ENCODE measurements around the gene OR6C65.
"Not testable (repeated sequence)": the region's sequence is repeated elsewhere in the genome, so short reads cannot be mapped to it uniquely, and the experiment has no call there.

Gene OR6C65

DNA sequence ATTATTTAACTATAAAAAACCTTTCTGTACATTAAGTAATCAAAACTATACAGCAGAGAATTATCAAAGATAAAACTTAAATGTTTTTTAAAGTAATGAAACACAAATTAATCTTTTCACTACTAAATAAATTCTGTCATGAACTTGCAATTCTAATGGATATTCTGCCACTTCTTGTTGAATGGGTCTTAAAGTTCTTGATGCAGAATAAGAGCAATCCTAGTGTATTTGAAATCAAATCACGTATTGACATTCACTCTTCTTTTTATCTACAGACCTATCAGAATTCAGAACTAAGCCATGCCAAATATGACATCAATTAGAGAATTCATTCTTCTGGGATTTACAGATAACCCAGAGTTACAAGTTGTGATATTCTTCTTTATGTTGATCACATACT lies at the start of gene OR6C65:
TSS of gene OR6C65 (plus strand) at position 301 of the 400 bp plus-strand sequence. CDS start at position 301, 0 bp downstream.
- no peak for DNase-seq

DNA sequence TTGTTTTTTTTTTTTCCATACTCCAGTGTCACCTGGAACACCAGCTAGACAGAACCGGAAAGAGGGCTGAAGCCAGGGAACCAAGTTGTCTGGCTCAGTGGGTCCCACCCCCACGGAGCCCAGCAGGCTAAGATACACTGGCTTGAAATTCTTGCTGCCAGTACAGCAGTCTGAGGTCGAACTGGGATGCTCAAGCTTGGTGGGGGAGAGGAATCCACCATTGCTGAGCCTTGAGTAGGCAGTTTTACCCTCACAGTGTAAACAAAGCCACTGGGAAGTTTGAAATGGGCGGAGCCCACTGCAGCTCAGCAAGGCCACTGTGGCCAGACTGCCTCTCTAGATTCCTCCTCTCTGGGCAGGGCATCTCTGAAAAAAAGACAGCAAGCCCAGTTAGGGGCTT lies 45.0 kb upstream of the OR6C65 start:
- not testable (repeated sequence) for DNase-seq

DNA sequence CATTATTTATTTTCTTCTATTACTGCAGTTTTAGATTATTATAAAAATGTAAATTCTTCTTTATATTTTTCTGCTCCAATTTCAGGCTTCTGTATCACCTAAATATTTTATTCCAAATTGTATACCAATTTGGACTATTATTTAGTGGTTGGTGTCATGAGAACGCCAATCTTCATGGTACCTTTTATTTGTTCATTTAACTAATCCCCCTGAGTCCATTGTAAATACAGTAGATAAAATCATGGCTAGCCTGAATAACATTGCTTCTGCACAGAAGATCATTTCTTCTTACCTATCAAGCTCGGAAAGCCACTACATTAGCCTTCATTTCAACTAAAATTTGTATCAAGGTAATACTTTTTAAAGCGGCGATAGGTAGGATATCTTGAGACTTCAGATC lies 37.7 kb upstream of the OR6C65 start, which contains the start of gene OR6C75:
TSS of gene OR6C75 (plus strand) at position 301 of the 400 bp plus-strand sequence. CDS start 2,136 bp downstream, outside the sequence.
- DNase-seq = no peak

DNA sequence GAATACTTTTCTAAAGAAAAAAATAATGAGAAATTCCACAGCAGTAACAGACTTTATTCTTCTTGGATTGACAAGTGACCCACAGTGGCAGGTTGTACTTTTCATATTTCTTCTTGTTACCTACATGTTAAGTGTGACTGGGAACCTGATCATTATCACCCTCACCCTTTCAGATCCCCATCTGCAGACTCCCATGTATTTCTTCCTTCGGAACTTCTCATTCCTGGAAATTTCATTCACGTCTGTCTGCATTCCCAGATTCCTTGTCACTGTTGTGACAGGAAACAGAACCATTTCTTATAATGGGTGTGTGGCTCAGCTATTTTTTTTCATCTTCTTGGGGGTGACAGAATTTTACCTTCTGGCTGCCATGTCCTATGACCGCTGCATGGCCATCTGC lies 35.2 kb upstream of the OR6C65 start:
- DNase-seq = no peak

DNA sequence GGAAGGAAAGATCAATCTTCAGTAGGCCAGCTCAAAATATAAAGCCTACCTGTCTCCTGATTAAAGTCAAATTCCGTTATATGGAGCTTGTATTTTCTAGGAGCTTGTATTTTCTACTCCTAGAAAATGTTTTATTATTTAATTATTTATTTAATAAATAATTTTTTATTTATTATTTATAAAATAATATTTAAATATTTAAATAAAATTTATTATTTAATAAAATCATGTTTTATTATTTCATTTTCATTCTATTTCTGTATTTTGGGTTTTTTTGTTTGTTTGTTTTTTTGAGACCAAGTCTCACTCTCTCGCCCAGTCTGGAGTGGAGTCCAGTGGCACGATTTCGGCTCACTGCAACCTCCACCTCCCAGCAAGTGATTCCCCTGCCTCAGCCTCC lies 27.8 kb upstream of the OR6C65 start:
- no peak for DNase-seq

DNA sequence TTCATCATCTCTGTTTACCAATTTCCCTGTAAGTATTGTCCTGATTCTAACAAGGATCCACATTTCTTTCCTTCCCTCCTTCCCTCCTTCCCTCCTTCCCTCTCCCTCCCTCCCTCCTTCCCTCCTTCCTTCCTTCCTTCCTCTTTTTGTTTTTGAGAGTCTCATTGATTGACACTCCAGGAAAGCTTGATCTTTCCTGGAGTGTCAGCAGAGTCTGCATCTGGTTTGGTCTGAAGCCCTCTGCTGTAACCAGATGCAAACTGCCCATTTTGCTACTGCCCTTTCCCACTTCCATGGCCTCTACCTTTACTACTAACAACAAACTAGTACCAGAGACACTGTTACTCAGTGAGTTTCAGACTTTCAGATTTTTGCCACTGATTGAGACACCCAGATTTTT lies 14.4 kb upstream of the OR6C65 start:
- DNase-seq = no peak

DNA sequence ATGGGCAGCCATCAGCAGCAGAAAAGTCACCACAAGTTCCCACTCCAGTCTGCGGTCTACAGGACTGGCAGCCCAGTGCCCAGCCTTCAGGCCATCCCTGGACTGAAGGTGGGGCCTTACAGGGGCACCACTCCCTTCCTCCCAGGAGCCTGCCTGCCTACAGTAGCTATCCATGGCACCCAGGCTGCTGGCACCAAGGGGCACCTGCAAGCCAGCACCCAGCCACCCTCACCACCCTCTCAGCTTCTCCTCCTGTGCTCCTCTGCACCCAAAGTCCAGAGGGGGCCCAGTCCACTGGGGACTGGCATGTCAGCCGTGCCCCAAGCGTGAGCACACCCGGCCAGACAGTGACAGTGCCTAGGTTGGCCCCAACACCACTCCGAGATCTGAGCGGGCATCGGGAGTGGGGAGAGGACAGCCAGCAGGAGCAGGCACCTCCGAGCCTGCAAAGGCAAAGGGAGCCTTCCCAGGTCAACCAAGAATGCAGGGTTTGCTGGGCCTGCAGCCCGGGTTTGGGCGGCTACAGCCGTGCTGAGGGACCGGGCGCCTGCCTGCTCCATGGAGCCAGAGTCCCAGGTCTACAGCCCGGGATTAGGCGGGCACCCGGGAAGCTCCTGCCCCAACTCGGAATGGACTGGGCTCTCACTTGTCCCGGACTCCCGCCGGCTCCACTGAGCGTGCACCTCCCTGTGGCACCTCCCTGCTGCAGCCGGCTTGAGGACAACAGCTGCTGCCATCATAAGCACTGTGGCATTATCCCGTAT lies 8.1 kb upstream of the OR6C65 start:
- no peak for DNase-seq

DNA sequence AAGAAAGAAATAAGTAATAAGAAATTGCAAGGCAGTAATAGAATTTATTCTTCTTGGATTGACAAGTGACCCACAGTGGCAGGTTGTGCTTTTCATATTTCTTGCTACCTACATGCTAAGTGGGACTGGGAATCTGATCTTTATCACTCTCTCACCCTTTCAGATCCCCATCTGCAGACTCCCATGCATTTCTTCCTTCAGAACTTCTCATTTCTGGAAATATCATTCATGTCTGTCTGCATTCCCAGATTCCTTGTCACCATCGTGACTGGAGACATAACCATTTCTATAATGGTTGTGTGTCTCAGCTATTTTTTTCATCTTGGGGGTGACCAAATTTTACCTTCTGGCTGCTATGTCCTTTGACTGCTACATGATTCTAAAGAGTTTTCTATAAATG lies 4.0 kb upstream of the OR6C65 start:
- no peak for DNase-seq

DNA sequence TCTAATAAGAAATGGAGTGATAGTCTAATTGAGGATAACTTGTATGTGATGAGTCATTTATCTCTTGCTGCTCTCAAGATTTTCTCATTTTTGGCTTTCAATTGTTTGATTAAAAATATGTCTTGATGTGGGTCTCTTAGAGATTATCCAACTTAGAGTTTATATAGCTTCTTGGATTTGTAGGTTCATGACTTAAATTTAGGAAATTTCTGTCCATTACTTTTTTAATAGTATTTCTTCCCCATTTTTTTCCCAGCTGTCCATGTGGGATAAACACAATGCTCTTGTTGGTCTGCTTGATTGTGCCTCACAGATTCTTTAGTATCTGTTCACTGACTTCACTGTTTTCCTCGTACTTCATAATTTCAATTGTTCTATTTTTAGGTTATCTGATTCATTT lies 7.5 kb downstream of the OR6C65 start:
- no peak for DNase-seq

DNA sequence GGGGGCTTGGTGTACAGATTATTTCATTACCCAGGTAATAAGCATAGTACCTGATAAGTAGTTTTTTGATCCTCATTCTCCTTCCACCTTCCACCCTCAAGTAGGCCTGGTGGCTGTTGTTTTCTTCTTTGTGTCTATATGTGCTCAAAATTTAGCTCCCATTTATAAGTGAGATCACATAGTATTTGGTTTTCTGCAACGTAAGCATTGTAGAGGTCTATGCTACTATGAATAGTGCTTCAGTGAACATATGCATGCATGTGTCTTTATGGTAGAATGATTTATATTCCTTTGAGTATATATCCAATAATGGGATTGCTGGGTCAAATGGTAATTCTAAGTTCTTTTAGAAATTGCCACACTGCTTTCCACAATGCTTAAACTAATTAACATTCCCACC lies 8.8 kb downstream of the OR6C65 start:
- not testable (repeated sequence) for DNase-seq

DNA sequence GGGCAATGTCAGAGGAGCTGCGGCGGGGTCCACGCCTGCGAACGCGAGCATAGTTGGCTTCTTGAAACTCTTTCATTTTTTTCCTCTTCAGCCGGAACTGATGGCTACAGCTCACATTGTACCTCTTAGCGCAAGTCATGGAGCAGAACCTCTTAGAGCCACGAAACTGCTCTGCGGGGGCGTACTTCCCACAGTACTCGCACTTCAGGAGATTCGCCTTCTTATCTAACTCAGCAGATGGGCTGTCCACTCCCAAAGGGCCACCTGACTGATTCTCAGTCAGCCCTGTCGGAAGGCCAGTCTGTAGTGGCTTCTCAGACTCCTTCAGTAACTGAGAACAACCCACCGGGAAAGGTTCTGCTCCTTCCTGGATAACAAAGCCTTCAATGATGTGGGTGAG lies 11.8 kb downstream of the OR6C65 start:
- not testable (repeated sequence) for DNase-seq

DNA sequence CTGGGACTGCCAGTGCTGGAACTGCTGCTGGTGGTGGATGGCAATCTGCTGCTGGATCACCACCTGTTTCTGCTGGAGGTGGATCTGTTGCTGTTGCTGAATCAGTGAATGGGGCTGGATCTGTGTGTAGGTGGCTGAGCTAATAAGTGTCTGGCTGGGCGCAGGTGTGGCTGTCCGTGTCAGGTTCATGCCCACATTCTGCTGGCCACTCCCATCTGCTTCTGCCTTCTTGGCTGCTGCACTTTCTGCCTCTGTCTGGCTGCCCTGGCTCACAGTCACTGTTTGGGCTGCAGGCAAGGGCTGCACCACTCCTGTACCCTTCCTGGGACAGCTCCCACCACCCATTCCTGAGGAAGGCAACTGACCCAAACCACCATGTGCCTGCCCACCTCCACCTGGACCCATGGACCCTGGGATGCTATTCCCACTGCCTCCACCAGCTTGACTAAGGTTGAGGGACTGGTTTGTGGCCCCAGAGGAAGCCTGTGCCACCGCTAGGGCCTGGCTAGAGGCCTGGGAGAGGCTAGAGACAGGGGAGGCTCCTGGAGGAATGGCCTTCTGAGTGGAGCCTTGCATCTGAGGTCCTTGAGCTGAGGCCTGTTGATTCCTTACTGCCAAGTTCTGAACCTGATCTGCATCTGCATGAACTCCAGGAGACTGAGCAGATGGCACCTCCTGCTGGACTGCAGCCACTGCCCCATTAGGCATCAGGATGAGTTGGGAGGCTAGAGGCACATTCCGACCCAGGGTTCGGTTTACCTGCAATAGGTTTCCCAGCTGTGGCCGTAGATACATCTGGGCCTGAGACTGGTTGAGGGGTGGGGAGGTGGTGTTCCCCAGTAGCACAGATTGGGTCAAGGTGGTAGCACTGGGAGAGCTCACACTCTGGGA lies 13.4 kb downstream of the OR6C65 start:
- DNase-seq = not testable (repeated sequence)

DNA sequence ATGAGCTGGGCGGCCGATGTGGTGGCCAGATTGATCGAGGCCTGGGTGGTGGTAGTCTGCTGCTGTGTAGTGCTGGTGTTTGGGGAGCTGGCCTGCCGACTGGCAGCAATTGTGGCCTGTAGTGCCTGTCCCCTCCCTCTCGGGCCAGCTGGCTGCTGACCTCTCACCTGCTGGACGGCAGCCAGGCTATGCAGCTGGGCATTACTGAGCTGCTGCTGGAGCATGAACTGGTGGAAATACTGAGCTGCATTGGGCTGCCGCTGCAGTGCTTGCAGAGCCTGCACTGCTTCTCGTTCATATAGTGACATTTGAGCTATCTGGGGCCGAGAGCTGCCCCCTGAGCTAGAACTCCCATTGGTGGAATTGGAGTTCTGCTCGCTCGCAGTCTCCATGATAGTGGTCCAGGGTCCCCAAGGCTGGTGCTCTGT lies 14.1 kb downstream of the OR6C65 start:
- not testable (repeated sequence) for DNase-seq

DNA sequence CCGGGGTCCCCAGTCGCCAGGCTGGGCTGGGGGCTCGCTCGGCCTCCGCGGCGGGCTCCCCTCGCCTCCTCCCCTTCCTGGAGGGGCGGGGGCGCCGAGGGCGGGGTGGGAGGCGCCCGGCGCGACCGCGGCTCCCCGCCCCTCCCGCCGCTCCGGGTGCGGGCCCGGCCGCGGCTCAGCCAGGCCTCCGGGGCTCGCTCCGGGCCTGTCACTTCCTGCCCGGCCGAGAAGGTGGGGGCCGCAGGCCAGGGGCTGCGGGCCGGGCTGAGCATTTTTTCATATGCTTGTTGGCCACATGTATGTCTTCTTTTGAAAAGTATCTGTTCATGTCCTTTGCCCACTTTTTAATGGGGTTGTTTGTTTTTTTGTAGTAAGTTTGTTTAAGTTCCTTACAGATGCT lies 14.6 kb downstream of the OR6C65 start:
- not testable (repeated sequence) for DNase-seq

DNA sequence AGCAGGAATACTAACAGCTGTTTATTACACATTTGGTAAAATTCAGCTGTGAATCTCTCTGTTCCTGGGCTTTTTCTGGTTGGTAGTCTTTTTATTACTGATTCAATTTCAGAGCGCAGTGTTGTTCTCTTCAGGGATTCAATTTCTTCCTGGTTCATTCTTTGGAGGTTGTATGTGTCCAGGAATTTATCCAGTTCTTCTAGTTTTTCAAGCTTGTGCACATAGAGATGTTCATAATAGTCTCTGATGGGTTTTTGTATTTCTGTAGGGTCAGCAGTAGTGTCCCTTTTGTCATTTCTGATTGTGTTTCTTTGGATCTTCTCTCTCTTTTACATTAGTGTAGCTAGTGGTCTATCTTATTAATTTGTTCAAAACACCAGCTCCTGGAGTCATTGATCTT lies 16.6 kb downstream of the OR6C65 start:
- DNase-seq = no peak

DNA sequence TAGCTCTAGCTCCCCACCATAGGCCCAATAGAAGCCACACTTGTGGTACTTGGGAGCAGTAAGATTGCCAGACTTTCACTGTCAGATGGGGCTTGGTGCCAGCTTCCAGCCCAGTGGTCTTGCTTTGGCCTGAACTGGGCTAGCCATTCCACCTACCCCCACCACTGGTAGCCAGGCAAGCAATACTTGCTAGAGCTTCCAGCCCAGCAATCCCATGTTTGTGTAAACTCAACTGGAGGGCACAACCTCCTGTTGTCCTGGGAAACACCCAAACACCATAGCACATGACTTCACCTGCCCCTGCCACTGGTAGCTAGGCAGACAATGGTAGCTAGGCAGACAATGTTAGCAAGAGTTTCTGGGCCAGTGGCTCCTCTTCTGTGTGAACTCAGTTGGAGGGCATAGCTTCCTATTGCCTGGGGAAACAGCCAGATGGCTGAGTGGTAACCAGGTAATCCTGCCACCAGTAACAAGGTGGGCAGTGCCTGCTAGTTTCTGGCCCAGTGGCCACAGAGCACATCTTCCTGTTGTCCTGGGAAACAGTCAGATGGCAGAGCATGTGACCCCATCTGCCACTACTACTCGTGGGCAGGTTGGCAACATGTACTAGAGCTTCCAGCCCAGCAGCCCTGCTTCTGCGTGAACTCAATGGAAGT lies 20.1 kb downstream of the OR6C65 start:
- DNase-seq = no peak

DNA sequence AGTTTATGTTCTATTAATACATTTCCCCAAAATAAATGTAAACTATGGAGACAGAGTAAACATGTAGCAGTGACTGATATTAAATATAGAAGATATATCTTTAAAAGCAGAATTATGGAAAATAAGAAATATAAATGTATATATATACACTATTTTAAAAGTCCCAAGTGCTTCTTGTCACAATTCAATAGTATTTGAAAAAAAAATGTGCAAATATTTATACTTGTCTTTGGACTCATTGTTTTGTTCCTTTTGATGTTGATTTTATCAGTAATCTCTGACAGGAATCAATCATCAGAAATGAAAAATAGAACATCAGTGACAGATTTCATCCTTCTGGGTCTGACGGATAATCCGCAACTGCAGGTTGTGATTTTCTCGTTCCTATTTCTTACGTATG lies 25.6 kb downstream of the OR6C65 start, which contains the start of gene OR6C76:
TSS of gene OR6C76 (plus strand) at position 301 of the 400 bp plus-strand sequence. CDS start at position 301, 0 bp downstream.
- no peak for DNase-seq

DNA sequence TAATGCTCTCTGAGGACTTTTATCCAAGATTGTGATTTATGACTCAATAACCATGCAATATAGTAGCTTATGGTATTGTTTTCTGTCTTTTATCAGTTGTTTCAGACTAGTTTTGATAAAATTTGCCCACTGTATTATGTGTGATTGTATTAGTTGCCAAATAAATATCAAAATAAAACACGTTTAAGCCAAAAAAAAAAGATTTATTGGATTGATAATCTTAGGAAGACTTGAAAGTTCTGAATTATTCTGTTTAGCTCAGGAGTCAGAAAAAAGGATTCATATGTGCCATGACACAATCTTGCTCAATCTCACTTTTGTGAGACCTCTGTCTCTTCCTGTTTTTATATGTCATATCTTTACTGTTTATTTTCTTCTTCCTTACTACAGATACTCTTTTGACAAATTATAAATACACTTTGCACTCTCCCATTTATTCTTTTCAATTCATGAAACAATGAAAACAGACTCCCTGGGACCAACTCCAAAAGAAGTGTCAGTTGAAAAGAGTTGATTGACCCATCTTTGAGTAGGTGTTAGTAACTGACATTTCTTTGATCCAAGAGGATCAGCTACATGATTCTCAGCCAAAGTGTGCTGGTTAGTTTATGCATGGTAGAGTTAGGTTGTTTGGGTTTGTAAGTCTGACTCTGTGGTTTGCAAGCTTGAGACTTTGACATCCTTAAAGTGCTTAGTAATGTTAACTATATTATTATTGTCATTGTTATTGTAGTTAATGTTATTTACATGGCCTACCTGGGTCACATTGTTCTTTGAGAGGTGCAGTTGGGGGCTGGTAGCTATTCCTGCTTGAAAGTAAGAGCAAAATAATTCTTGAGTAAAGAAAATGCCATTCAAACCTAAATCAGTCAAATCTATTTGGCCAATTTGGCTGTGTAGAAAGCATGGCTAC lies 28.3 kb downstream of the OR6C65 start:
- DNase-seq = no peak

DNA sequence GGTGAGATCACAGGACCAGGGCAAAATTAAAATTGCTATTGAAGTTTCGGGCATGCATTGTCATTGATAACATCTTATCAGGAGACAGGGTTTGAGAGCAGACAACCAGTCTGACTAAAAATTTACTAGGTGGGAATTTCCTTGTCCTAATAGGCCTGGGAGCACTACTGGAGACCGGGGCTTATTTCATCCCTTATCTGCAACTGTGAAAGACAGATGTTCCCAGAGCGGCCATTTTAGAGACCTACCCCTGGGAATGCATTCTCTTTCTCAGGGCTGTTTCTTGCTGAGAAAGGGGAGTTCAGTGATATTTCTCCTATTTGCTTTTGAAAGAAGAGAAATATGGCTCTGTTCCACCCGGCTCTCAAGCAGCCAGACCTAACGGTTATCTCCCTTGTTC lies 40.9 kb downstream of the OR6C65 start:
- DNase-seq = not testable (repeated sequence)

DNA sequence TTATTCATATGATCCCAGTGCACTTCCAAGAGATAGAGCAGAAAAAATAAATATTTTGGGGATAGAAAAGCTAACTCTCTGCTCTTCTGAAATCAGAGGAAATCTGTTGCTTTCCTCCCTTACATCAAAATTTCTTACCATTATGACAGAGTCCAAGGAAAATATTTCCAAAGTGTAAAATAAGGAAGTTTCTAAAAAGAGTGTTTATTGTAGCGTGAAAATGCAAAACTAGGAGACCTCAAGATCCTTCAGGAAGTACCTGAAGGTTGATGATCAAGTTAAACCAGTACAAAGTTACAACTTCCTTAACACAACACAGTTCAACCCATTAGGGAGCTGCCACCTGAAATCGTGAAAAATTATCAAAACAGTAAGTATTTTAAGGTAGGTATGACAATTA lies 43.4 kb downstream of the OR6C65 start, which contains the start of gene OR6C2:
TSS of gene OR6C2 (plus strand) at position 301 of the 400 bp plus-strand sequence. CDS start 8,138 bp downstream, outside the sequence.
- DNase-seq = no peak

DNA sequence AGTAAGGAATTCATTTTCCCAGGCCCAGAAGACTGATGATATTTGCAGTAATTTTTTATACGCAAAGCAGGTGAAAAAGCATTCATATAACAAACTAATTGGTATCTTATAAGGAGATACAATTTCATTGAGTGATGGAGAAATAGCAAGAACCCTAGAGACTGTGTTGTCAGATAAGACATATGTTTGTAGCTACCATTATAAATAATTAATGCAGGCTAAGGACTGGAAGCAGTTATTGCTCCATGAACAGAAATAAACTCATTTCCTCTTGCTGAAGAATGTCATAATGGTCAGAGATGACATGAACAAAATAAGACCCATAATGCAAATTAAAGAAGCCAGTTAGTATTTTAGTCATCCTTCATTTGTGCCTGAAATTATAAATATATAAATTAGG lies 45.0 kb downstream of the OR6C65 start:
- DNase-seq = no peak

DNA sequence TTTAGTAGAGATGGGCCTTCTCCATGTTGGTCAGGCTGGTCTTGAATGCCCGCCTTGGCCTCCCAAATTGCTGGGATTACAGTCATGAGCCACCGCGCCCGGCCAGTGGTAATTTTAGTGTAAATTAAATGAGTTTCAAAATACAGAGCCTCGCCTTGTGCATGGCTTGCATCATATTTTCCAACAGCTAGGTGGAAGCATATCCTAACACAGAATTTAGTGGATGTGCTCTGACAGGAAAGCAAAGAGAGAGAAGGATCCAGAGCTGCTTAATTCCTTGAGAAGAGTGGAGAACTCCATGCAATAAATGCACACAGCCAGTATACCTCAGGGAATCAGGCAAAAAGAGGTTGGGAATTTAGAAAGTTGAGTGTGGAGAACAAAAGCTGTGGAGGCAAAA lies 46.0 kb downstream of the OR6C65 start:
- no peak for DNase-seq
